GM23338 (cell line): ENCODE measurements around the gene CRACR2B. TPM values are rescaled to one million over a fixed set of nuclear protein-coding genes. Genes with fewer than 3 reads are reported as not detected.

Source experiments
- CREB1 ChIP-seq: fragments of 250-450 bp; sonication (Bioruptor Pico); IDR thresholded peaks from 2 replicates; pipeline ENCODE4 v1.5.0; 2020; ENCODE audit warnings: low read depth, mild to moderate bottlenecking, moderate library complexity
- ETS1 ChIP-seq: IDR thresholded peaks from 2 replicates; pipeline ENCODE4 v1.6.1; 2016; ENCODE audit warnings: antibody characterized with exemption
- EZH2 ChIP-seq: fragments of 200-600 bp; sonication (generic); IDR thresholded peaks from one replicate; pipeline ENCODE4 v1.8.0; 2017; ENCODE audit warnings: antibody characterized with exemption, mild to moderate bottlenecking, low read depth; ENCODE audit not compliant: unreplicated experiment
- JUNB ChIP-seq: IDR thresholded peaks from one replicate; pipeline ENCODE4 v1.6.1; 2016; ENCODE audit warnings: antibody characterized with exemption; ENCODE audit not compliant: unreplicated experiment
- POLR2AphosphoS5 ChIP-seq: IDR thresholded peaks from 2 replicates; pipeline ENCODE4 v1.6.1; 2016; ENCODE audit warnings: antibody characterized with exemption, low read depth
- REST ChIP-seq: IDR thresholded peaks from one replicate; pipeline ENCODE4 v1.6.1; 2018; ENCODE audit warnings: antibody characterized with exemption; ENCODE audit not compliant: unreplicated experiment
- ZNF331 ChIP-seq: fragments of 250-450 bp; sonication (Bioruptor Pico); IDR thresholded peaks from 2 replicates; pipeline ENCODE4 v1.5.0; 2020; ENCODE audit warnings: low read depth, mild to moderate bottlenecking, moderate library complexity
- ZNF462 ChIP-seq: fragments of 250-450 bp; sonication (Bioruptor Pico); IDR thresholded peaks from 2 replicates; pipeline ENCODE4 v1.5.0; 2020; ENCODE audit warnings: mild to moderate bottlenecking, moderate library complexity
- polyA plus RNA-seq: library from polyadenylated mRNA; unstranded; fragments of >200 nt; fragmentation: Nextera tagmentation; extraction: Ambion mirVana; gene quantifications from 2 replicates; pipeline ENCODE4 v1.2.1, GENCODE V29; 2016
- total RNA-seq: library from RNA; depleted of rRNA; stranded (reverse); fragments of >200 nt; shearing (Covaris generic); gene quantifications from 2 replicates; pipeline ENCODE4 v1.2.3, GENCODE V29; 2014

The CRACR2B gene
- total and polyA plus RNA-seq, 2 experiments from 2014 or later = 55.9 to 64.1 TPM

GRCh38 chr11:794766-795633 is 32.7 kb upstream of the CRACR2B start (continued):
- no peak for TF ChIP-seq ZNF462
- no peak for TF ChIP-seq REST
- TF ChIP-seq JUNB = no peak
- TF ChIP-seq POLR2AphosphoS5 = no peak
- no peak for TF ChIP-seq ZNF331
- no peak for TF ChIP-seq CREB1 (CRISPR knock-in tag)
- no peak for TF ChIP-seq EZH2
- no peak for TF ChIP-seq ETS1
